Neural progenitor cell (in vitro differentiated cells): ENCODE data around the gene SPRY1.

Source experiments
- EZH2 ChIP-seq: fragments of 200-600 bp; sonication (generic); IDR thresholded peaks from 2 replicates; pipeline ENCODE4 v1.6.1; 2017; ENCODE audit warnings: antibody characterized with exemption, mild to moderate bottlenecking, moderate library complexity
- EZH2phosphoT487 ChIP-seq: fragments of 200-600 bp; sonication (generic); IDR thresholded peaks from 2 replicates; pipeline ENCODE4 v1.6.1; 2017; ENCODE audit warnings: antibody characterized with exemption
- TF ChIP-seq, protein P1 (sequence below): fragments of 200-600 bp; sonication (generic); IDR thresholded peaks from 2 replicates; pipeline ENCODE4 v1.5.1; 2017; ENCODE audit warnings: antibody characterized with exemption, mild to moderate bottlenecking

DNA sequence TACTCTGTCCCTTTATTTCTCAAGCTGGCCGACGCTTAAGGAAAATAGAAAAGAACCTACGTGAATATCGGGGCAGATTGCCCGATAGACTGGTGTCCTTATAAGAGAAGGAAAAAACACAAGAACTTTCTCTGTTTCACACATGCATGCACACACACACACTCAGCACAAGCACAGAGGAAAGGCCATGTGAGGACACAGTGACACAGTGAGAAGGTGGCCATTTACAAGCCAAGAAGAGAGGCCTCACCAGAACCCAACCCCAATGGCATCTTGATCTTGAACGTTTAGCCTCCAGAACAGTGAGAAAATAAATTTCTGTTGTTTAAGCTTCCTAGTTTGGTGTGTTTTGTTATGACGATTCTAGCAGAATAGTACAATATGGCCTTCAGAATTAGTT is 37.0 kb downstream of the SPRY1 start:
- TF ChIP-seq EZH2 (no peak), EZH2phosphoT487 (no peak)
- TF ChIP-seq, protein P1, sequence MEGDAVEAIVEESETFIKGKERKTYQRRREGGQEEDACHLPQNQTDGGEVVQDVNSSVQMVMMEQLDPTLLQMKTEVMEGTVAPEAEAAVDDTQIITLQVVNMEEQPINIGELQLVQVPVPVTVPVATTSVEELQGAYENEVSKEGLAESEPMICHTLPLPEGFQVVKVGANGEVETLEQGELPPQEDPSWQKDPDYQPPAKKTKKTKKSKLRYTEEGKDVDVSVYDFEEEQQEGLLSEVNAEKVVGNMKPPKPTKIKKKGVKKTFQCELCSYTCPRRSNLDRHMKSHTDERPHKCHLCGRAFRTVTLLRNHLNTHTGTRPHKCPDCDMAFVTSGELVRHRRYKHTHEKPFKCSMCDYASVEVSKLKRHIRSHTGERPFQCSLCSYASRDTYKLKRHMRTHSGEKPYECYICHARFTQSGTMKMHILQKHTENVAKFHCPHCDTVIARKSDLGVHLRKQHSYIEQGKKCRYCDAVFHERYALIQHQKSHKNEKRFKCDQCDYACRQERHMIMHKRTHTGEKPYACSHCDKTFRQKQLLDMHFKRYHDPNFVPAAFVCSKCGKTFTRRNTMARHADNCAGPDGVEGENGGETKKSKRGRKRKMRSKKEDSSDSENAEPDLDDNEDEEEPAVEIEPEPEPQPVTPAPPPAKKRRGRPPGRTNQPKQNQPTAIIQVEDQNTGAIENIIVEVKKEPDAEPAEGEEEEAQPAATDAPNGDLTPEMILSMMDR = no peak
